ENCODE data around the gene CCDC85C. TPM values are rescaled to one million over a fixed set of nuclear protein-coding genes. Genes with fewer than 3 reads are reported as not detected.
A peak's percentile ranks its signal among the peaks of the same experiment; 100 is the strongest.

The CCDC85C gene
- polyA plus RNA-seq, 4 donors = 17.6 to 42.3 (median 28.6) TPM

GRCh38 chr14:99592933-99593753 lies 10.9 kb downstream of the CCDC85C start:
- DNase-seq = no peak
- 86 to 90% (median 89%) methylated on average over 33 to 36 of the region's 36 CpGs for WGBS, 3 donors
- Histone ChIP-seq H3K4me1 (ENCODE audit: control insufficient read depth in 3 of 3, insufficient read depth in 2 of 3, low read depth in 1 of 3, low read length in 2 of 3) (peaks cover 2 to 71% (median 14%) of the 10 kb centered on the region in 3 donors), H3K27ac (ENCODE audit: low read depth in 1 of 3, low read length in 2 of 3) (peak overlapping the region in 1 of 3 donors; percentile 7), H3K36me3 (ENCODE audit: control insufficient read depth in 3 of 3, insufficient read depth in 2 of 3, low read depth in 1 of 3, low read length in 3 of 3) (peaks cover 0 to 46% (median 0%) of the 10 kb centered on the region in 3 donors), H3K4me3 (ENCODE audit: low read depth in 1 of 3, low read length in 3 of 3) (no peak overlapping the region), H3K27me3 (ENCODE audit: control insufficient read depth in 3 of 3, insufficient read depth in 3 of 3, low read length in 3 of 3) (no peaks in the 10 kb centered on the region), H3K9me3 (ENCODE audit: control insufficient read depth in 2 of 2, insufficient read depth in 1 of 2, low read depth in 1 of 2, low read length in 1 of 2) (no peaks in the 10 kb centered on the region)
- no peak for FAIRE-seq

GRCh38 chr14:99592394-99592793 lies 11.6 kb downstream of the CCDC85C start:
- peak overlapping the region in 1 of 3 donors; percentile 7 for H3K27ac ChIP-seq (ENCODE audit: low read depth in 1 of 3, low read length in 2 of 3)
- H3K9me3 ChIP-seq (ENCODE audit: control insufficient read depth in 2 of 2, insufficient read depth in 1 of 2, low read depth in 1 of 2, low read length in 1 of 2) = no peaks in the 10 kb centered on the region
- no peak for FAIRE-seq
- no peaks in the 10 kb centered on the region for H3K27me3 ChIP-seq (ENCODE audit: control insufficient read depth in 3 of 3, insufficient read depth in 3 of 3, low read length in 3 of 3)
- no peak overlapping the region for H3K4me3 ChIP-seq (ENCODE audit: low read depth in 1 of 3, low read length in 3 of 3)
- WGBS, 3 donors = 59 to 80% (median 70%) methylated on average over 2 of the region's 2 CpGs
- DNase-seq = no peak
- H3K4me1 ChIP-seq (ENCODE audit: control insufficient read depth in 3 of 3, insufficient read depth in 2 of 3, low read depth in 1 of 3, low read length in 2 of 3) = peaks cover 2 to 70% (median 12%) of the 10 kb centered on the region in 3 donors
- H3K36me3 ChIP-seq (ENCODE audit: control insufficient read depth in 3 of 3, insufficient read depth in 2 of 3, low read depth in 1 of 3, low read length in 3 of 3) = peaks cover 0 to 52% (median 0%) of the 10 kb centered on the region in 3 donors

- Histone ChIP-seq H3K4me3 (ENCODE audit: low read depth in 1 of 3, low read length in 3 of 3) (no peak overlapping the region), H3K9me3 (ENCODE audit: control insufficient read depth in 2 of 2, insufficient read depth in 1 of 2, low read depth in 1 of 2, low read length in 1 of 2) (no peaks in the 10 kb centered on the region), H3K36me3 (ENCODE audit: control insufficient read depth in 3 of 3, insufficient read depth in 2 of 3, low read depth in 1 of 3, low read length in 3 of 3) (peaks cover 0 to 54% (median 0%) of the 10 kb centered on the region in 3 donors), H3K27ac (ENCODE audit: low read depth in 1 of 3, low read length in 2 of 3) (peak overlapping the region in 2 of 3 donors; percentile 10 to 14), H3K27me3 (ENCODE audit: control insufficient read depth in 3 of 3, insufficient read depth in 3 of 3, low read length in 3 of 3) (no peaks in the 10 kb centered on the region), H3K4me1 (ENCODE audit: control insufficient read depth in 3 of 3, insufficient read depth in 2 of 3, low read depth in 1 of 3, low read length in 2 of 3) (peaks cover 8 to 70% (median 14%) of the 10 kb centered on the region in 3 donors)
- DNase-seq = no peak
- 72 to 83% (median 78%) methylated on average over 27 to 28 of the region's 28 CpGs for WGBS, 3 donors
- no peak for FAIRE-seq
Measured at GRCh38 chr14:99590746-99591555, 13.1 kb downstream of the CCDC85C start.

DNA sequence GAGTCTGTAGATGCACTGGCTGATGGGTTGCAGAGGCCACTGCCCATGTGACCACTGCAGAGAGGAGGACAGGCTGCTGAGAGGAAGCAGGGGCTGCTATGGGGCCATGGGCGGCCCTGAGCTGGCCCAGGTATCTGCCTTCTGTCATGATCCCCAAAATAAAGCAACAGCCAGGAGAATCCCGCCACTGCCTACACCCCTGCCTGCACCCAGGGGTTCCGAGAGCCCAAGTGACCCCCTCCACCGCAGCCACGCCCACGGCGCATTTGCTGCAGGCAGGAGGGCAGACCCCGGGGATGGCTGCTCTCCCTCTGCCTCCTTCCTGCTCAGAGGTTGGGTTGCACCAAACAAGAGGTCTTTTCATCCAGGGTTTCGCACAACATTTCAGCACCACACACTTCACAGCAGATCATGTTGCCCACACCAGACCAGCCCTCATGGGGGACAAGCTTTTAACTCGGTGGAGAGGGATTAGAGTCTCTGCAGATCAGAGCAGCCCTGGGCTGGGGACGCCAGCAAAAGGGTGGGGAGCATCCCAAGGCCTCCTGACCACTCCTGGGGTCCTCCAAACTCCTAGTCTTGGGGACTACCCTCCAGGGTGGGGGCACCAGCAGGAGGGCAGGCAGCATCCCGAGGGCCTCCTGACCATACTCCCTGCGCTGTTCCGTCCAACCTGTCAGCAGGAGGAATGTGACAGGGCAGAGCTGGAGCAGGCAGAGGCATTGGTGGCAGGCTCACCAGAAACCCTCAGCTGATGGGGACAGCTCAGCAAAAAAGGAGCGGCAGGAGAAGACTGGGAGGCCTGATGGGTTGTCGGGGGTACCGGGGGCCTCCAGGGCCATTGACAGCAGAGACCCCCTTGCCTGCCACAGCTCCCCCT lies 14.1 kb downstream of the CCDC85C start:
- Histone ChIP-seq H3K9me3 (ENCODE audit: control insufficient read depth in 2 of 2, insufficient read depth in 1 of 2, low read depth in 1 of 2, low read length in 1 of 2) (no peaks in the 10 kb centered on the region), H3K27me3 (ENCODE audit: control insufficient read depth in 3 of 3, insufficient read depth in 3 of 3, low read length in 3 of 3) (no peaks in the 10 kb centered on the region), H3K4me3 (ENCODE audit: low read depth in 1 of 3, low read length in 3 of 3) (no peak overlapping the region), H3K36me3 (ENCODE audit: control insufficient read depth in 3 of 3, insufficient read depth in 2 of 3, low read depth in 1 of 3, low read length in 3 of 3) (peaks cover 0 to 49% (median 0%) of the 10 kb centered on the region in 3 donors), H3K4me1 (ENCODE audit: control insufficient read depth in 3 of 3, insufficient read depth in 2 of 3, low read depth in 1 of 3, low read length in 2 of 3) (peaks cover 9 to 73% (median 10%) of the 10 kb centered on the region in 3 donors), H3K27ac (ENCODE audit: low read depth in 1 of 3, low read length in 2 of 3) (peak overlapping the region in 2 of 3 donors; percentile 10 to 43)
- no peak for DNase-seq
- WGBS, 3 donors = 81 to 83% (median 81%) methylated on average over 16 to 17 of the region's 17 CpGs
- no peak for FAIRE-seq

DNA sequence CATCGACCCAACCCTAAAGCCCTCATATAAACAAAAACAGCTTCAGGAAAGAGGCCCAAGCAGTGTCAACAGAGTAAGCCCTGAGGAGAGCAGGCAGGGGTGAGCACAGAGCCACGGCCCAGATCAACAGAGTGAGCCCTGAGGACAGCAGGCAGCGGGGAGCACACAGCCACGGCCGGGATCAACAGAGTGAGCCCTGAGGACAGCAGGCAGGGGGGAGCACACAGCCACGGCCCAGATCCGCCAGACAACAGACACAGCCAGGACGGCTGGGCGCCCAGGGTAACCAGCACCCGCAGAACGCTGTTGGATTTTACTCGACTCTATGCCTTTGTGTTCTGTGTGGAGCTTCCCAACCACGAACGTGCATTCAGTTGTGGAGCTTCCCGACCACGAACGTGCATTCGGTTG lies 15.0 kb downstream of the CCDC85C start:
- FAIRE-seq (no peak), DNase-seq (no peak)
- Histone ChIP-seq H3K36me3 (ENCODE audit: control insufficient read depth in 3 of 3, insufficient read depth in 2 of 3, low read depth in 1 of 3, low read length in 3 of 3) (peaks cover 0 to 44% (median 0%) of the 10 kb centered on the region in 3 donors), H3K4me1 (ENCODE audit: control insufficient read depth in 3 of 3, insufficient read depth in 2 of 3, low read depth in 1 of 3, low read length in 2 of 3) (peaks cover 5 to 68% (median 8%) of the 10 kb centered on the region in 3 donors), H3K4me3 (ENCODE audit: low read depth in 1 of 3, low read length in 3 of 3) (no peak overlapping the region), H3K27me3 (ENCODE audit: control insufficient read depth in 3 of 3, insufficient read depth in 3 of 3, low read length in 3 of 3) (no peaks in the 10 kb centered on the region), H3K9me3 (ENCODE audit: control insufficient read depth in 2 of 2, insufficient read depth in 1 of 2, low read depth in 1 of 2, low read length in 1 of 2) (no peaks in the 10 kb centered on the region), H3K27ac (ENCODE audit: low read depth in 1 of 3, low read length in 2 of 3) (peak overlapping the region in 1 of 3 donors; percentile 43)
- WGBS, 3 donors = 56 to 80% (median 73%) methylated on average over 18 of the region's 18 CpGs

DNA sequence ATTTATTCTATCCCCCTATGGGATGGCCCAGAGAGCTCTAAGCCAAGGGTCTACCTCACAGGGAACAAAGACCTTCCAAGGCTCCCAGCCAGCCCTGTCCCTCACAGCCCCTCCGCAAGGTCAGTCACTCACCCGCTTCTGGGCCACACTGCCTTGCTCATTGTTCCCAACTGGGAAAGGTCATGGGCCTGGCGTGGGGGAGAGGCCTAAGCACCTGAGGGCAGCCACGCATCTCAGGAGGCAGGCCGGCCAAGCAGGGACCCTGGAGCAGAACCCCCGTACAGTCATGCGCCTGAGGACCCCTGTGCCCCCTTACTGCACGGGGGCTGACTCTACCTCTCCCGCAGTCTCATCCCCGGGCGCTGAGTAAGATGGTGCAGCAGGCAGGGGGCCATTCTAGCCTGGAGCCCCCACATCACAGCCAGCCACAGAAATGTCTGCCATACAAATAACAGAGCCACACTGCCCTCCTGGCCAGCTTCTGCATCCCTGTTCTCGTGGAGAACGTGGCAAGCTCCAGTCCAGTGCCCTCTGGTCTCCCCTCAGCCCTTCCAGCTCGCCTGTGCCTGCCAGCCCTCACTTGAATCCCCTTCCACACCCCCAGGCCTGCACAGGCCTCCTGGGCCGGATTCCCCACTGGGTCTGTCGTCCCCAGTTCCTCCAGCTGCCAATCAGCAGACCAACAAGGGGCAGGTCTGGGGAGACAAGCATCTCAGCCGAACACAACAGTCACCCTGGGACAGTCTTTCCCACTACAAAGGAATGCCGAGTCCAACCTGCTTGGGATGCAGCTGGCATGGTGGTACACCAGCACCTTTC lies 16.3 kb downstream of the CCDC85C start:
- H3K27ac ChIP-seq (ENCODE audit: low read depth in 1 of 3, low read length in 2 of 3) = peak overlapping the region in 1 of 3 donors; percentile 47
- no peak for FAIRE-seq

GRCh38 chr14:99586761-99587459 lies 17.1 kb downstream of the CCDC85C start:
- H3K27me3 ChIP-seq (ENCODE audit: control insufficient read depth in 3 of 3, insufficient read depth in 3 of 3, low read length in 3 of 3) = no peaks in the 10 kb centered on the region
- peak overlapping the region in 2 of 3 donors; percentile 47 to 50 for H3K27ac ChIP-seq (ENCODE audit: low read depth in 1 of 3, low read length in 2 of 3)
- FAIRE-seq (no peak), DNase-seq (no peak)
- no peaks in the 10 kb centered on the region for H3K9me3 ChIP-seq (ENCODE audit: control insufficient read depth in 2 of 2, insufficient read depth in 1 of 2, low read depth in 1 of 2, low read length in 1 of 2)
- no peak overlapping the region for H3K4me3 ChIP-seq (ENCODE audit: low read depth in 1 of 3, low read length in 3 of 3)
- WGBS, 3 donors = 77 to 81% (median 80%) methylated on average over 13 of the region's 13 CpGs
- peaks cover 5 to 60% (median 8%) of the 10 kb centered on the region in 3 donors for H3K4me1 ChIP-seq (ENCODE audit: control insufficient read depth in 3 of 3, insufficient read depth in 2 of 3, low read depth in 1 of 3, low read length in 2 of 3)
- H3K36me3 ChIP-seq (ENCODE audit: control insufficient read depth in 3 of 3, insufficient read depth in 2 of 3, low read depth in 1 of 3, low read length in 3 of 3) = peaks cover 0 to 33% (median 0%) of the 10 kb centered on the region in 3 donors

More for the DNA sequence above, 16.3 kb downstream of the CCDC85C start:
- H3K27me3 ChIP-seq (ENCODE audit: control insufficient read depth in 3 of 3, insufficient read depth in 3 of 3, low read length in 3 of 3) = no peaks in the 10 kb centered on the region
- no peak overlapping the region for H3K4me3 ChIP-seq (ENCODE audit: low read depth in 1 of 3, low read length in 3 of 3)
- 88 to 92% (median 89%) methylated on average over 15 to 18 of the region's 18 CpGs for WGBS, 3 donors
- H3K9me3 ChIP-seq (ENCODE audit: control insufficient read depth in 2 of 2, insufficient read depth in 1 of 2, low read depth in 1 of 2, low read length in 1 of 2) = no peaks in the 10 kb centered on the region
- H3K36me3 ChIP-seq (ENCODE audit: control insufficient read depth in 3 of 3, insufficient read depth in 2 of 3, low read depth in 1 of 3, low read length in 3 of 3) = peaks cover 0 to 35% (median 0%) of the 10 kb centered on the region in 3 donors
- peaks cover 5 to 64% (median 8%) of the 10 kb centered on the region in 3 donors for H3K4me1 ChIP-seq (ENCODE audit: control insufficient read depth in 3 of 3, insufficient read depth in 2 of 3, low read depth in 1 of 3, low read length in 2 of 3)
- DNase-seq = no peak
